HepG2 (cell line): ENCODE results near the gene FUT4. TPM values are rescaled to one million over a fixed set of nuclear protein-coding genes. Genes with fewer than 3 reads are reported as not detected.

ENCODE experiments used
- ATAC-seq: fragments of 200-7000 bp; cut with Tn5 transposase; 3 replicates; pipeline ENCODE4 v1.9.1; 2020; ENCODE audit warnings: mild to moderate bottlenecking, moderate library complexity
- BruUV-seq: library from RNA; stranded (reverse); fragments of 400-500 nt; replicated peaks from 2 replicates; lab custom pipeline; 2021; lab: Mats Ljungman, UMichigan
- CTCF ChIA-PET: fragments of 300-600 bp; formaldehyde crosslinking; extraction: SDS; loops from one replicate; lab custom pipeline; 2021; ENCODE audit warnings: low total read pairs, inconsistent platforms, low intra/inter-chr PET ratio; lab: Yijun Ruan, JAX
- POLR2A ChIA-PET: fragments of 350-600 bp; sonication (Branson Sonifier 250); formaldehyde crosslinking; loops from one replicate; lab custom pipeline; 2020; ENCODE audit warnings: antibody characterized with exemption, inconsistent platforms; lab: Yijun Ruan, JAX
- DNase-seq: peaks from one replicate; pipeline ENCODE4 v3.0.0-alpha.2; 2015; ENCODE audit warnings: low spot score
- FAIRE-seq: peaks from 3 replicates; lab custom pipeline; 2011; peaks lifted over from hg19 to GRCh38; lab: Jason Lieb, UNC
- H2AFZ ChIP-seq: one replicate; pipeline ENCODE4 v1.6.1; 2011; ENCODE audit warnings: low read length, inconsistent platforms
- H3K27ac ChIP-seq: fragments of 300-600 bp; 3 replicates; pipeline ENCODE4 v1.8.0; 2011; ENCODE audit warnings: mixed run types, mild to moderate bottlenecking, mixed read lengths, low read length, inconsistent platforms; ENCODE audit not compliant: insufficient read depth; ENCODE audit errors: extremely low read length
- H3K27me3 ChIP-seq, 2 experiments: fragments of 200-600 bp in 1 of 2; 2 replicates in 1 of 2; 3 replicates in 1 of 2; pipeline versions ENCODE4 v1.6.0 to v1.8.0; 2011; ENCODE audit warnings: low read length in 2 of 2, mild to moderate bottlenecking in 2 of 2, moderate library complexity in 2 of 2, inconsistent platforms in 1 of 2; ENCODE audit not compliant: insufficient read depth in 2 of 2, control insufficient read depth in 1 of 2
- H3K36me3 ChIP-seq, 2 experiments: fragments of 200-600 bp in 1 of 2; replicated peaks in 1 of 2; 2 replicates in 1 of 2; 3 replicates in 1 of 2; pipeline versions ENCODE4 v1.5.1 to v1.8.0; 2011; ENCODE audit warnings: low read length in 2 of 2, inconsistent platforms in 1 of 2; ENCODE audit not compliant: insufficient read depth in 2 of 2, control insufficient read depth in 1 of 2
- H3K4me1 ChIP-seq: 2 replicates; pipeline ENCODE4 v1.5.1; 2012; ENCODE audit warnings: low read length, inconsistent platforms; ENCODE audit not compliant: insufficient read depth
- H3K4me2 ChIP-seq: 2 replicates; pipeline ENCODE4 v1.6.0; 2011; ENCODE audit warnings: low read depth, low read length, inconsistent platforms
- H3K4me3 ChIP-seq, 3 experiments: fragments of 200-600 bp in 1 of 3; sonication (generic), shearing (Covaris generic) in 1 of 3; replicated peaks in 1 of 3; 2 replicates each; pipeline ENCODE4 v1.5.1; 2011 to 2016; ENCODE audit warnings: low read length in 3 of 3, inconsistent platforms in 2 of 3, low read depth in 2 of 3, mild to moderate bottlenecking in 2 of 3, control low read depth in 1 of 3, mixed read lengths in 1 of 3; ENCODE audit not compliant: insufficient read depth in 1 of 3
- H3K79me2 ChIP-seq: one replicate; pipeline ENCODE4 v1.6.1; 2011; ENCODE audit warnings: low read length, inconsistent platforms; ENCODE audit not compliant: insufficient read depth
- H3K9ac ChIP-seq: 2 replicates; pipeline ENCODE4 v1.6.0; 2011; ENCODE audit warnings: mild to moderate bottlenecking, low read depth, low read length, inconsistent platforms; ENCODE audit not compliant: insufficient read depth
- H3K9me3 ChIP-seq: 2 replicates; pipeline ENCODE4 v1.5.1; 2012; ENCODE audit warnings: mild to moderate bottlenecking, low read length
- H4K20me1 ChIP-seq: 2 replicates; pipeline ENCODE4 v1.6.0; 2011; ENCODE audit warnings: inconsistent platforms, mild to moderate bottlenecking, low read length, moderate library complexity; ENCODE audit not compliant: insufficient read depth
- ARNT2 ChIP-seq: sonication (generic); formaldehyde crosslinking; IDR thresholded peaks from 2 replicates; pipeline ENCODE4 v1.8.0; 2022; ENCODE audit warnings: mild to moderate bottlenecking, low read depth, missing genetic modification reagents, moderate library complexity
- BRF2 ChIP-seq: sonication (generic); formaldehyde crosslinking; IDR thresholded peaks from 2 replicates; pipeline ENCODE4 v1.8.1; 2022; ENCODE audit warnings: mild to moderate bottlenecking, missing genetic modification reagents
- ETV5 ChIP-seq: IDR thresholded peaks from 2 replicates; pipeline ENCODE4 v1.6.1; 2018; ENCODE audit warnings: missing biosample characterization, missing genetic modification reagents, inconsistent platforms, borderline replicate concordance
- JARID2 ChIP-seq: sonication (generic); formaldehyde crosslinking; IDR thresholded peaks from 2 replicates; pipeline ENCODE4 v1.8.1; 2023; ENCODE audit warnings: missing genetic modification reagents, inconsistent platforms; ENCODE audit not compliant: insufficient replicate concordance
- MIXL1 ChIP-seq: IDR thresholded peaks from 2 replicates; pipeline ENCODE4 v1.6.1; 2016
- SMARCE1 ChIP-seq: fragments of 450-650 bp; IDR thresholded peaks from 2 replicates; pipeline ENCODE4 v1.6.1; 2017; ENCODE audit warnings: borderline replicate concordance
- WGBS: methylation state at CpG from one replicate; pipeline ENCODE4 v1.1.6; 2017; ENCODE audit warnings: low lambda C conversion rate; 5-methylcytosine and 5-hydroxymethylcytosine counted together
- in situ Hi-C: cut with HindIII; loops from 2 replicates; pipeline ENCODE4 v1.10.0; 2017; ENCODE audit warnings: low pct_unique_long_range_greater_than_20kb; ENCODE audit not compliant: extremely low pct_ligation_motif_present
- intact Hi-C: fragments of 100-400 bp; cut with micrococcal nuclease; formaldehyde crosslinking; loops from one replicate; pipeline ENCODE4 v1.10.0; 2022; ENCODE audit not compliant: unreplicated experiment
- polyA plus RNA-seq, 8 experiments: library from polyadenylated mRNA; depleted of rRNA in 3 of 8; stranded (reverse) in 7 of 8; unstranded in 1 of 8; fragments of >200 nt; fragmentation: Illumina TruSeq in 4 of 8; extraction: Trizol in 4 of 8; gene quantifications; 2 replicates each; pipeline versions ENCODE4 v1.2.1 to v1.2.3, GENCODE V29; 2011 to 2016; ENCODE audit warnings: low read depth in 4 of 8, missing spikeins in 1 of 8, mixed read lengths in 1 of 8; ENCODE audit not compliant: insufficient read depth in 1 of 8
- total RNA-seq, 5 experiments: library from RNA; depleted of rRNA; stranded (reverse); fragments of >200 nt; fragmentation: Illumina TruSeq; extraction: Trizol; gene quantifications; 2 replicates each; pipeline ENCODE4 v1.2.3, GENCODE V29; 2016; ENCODE audit warnings: low read depth in 1 of 5
- TF ChIP-seq, protein P1 (sequence below): sonication (generic); formaldehyde crosslinking; IDR thresholded peaks from 2 replicates; pipeline ENCODE4 v1.4.0; 2020; ENCODE audit warnings: missing genetic modification reagents

FUT4 gene
- total and polyA plus RNA-seq, 2 of the 13 experiments (the other 11 are each of a cell fraction or from before 2014, with no cell fraction given) = 0.28 to 0.60 TPM

- no peak overlapping the region for H3K9ac ChIP-seq
- no peaks in the 10 kb centered on the region for H3K79me2 ChIP-seq
- no peak overlapping the region for H3K27ac ChIP-seq
- no TSS peak for BruUV-seq
- peaks cover 0 to 4% of the 10 kb centered on the region in 2 experiments; a peak in 1 of 5 replicates for H3K27me3 ChIP-seq
- ATAC-seq (no peak), FAIRE-seq (no peak), DNase-seq (no peak)
- ChIA-PET CTCF (no interaction called here), POLR2A (no interaction called here)
- H3K9me3 ChIP-seq = no peaks in the 10 kb centered on the region
- in situ Hi-C loops (no loop called here), intact Hi-C loops (no loop called here)
- H3K4me1 ChIP-seq = no peaks in the 10 kb centered on the region
- H2AFZ ChIP-seq = no peak overlapping the region
- no peak overlapping the region for H3K4me3 ChIP-seq
- TF ChIP-seq ARNT2 (CRISPR knock-in tag) = no peak
- no peak for TF ChIP-seq JARID2
- no peak for TF ChIP-seq MIXL1 (CRISPR knock-in tag)
- no peak for TF ChIP-seq ETV5 (CRISPR knock-in tag)
- no peak for TF ChIP-seq BRF2 (CRISPR knock-in tag)
- TF ChIP-seq SMARCE1 = no peak
- TF ChIP-seq, protein P1, sequence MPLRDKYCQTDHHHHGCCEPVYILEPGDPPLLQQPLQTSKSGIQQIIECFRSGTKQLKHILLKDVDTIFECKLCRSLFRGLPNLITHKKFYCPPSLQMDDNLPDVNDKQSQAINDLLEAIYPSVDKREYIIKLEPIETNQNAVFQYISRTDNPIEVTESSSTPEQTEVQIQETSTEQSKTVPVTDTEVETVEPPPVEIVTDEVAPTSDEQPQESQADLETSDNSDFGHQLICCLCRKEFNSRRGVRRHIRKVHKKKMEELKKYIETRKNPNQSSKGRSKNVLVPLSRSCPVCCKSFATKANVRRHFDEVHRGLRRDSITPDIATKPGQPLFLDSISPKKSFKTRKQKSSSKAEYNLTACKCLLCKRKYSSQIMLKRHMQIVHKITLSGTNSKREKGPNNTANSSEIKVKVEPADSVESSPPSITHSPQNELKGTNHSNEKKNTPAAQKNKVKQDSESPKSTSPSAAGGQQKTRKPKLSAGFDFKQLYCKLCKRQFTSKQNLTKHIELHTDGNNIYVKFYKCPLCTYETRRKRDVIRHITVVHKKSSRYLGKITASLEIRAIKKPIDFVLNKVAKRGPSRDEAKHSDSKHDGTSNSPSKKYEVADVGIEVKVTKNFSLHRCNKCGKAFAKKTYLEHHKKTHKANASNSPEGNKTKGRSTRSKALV (CRISPR knock-in tag) = no peak
- no CpG with 5 or more reads among the region's 1 CpG for WGBS
- no peaks in the 10 kb centered on the region for H4K20me1 ChIP-seq
- H3K4me2 ChIP-seq = no peak overlapping the region
- H3K36me3 ChIP-seq = no peaks in the 10 kb centered on the region
Observed at GRCh38 chr11:94581926-94582325, 38.2 kb downstream of the FUT4 start.
